GM23338 (cell line): ENCODE data around the gene DPH7. TPM values are rescaled to one million over a fixed set of nuclear protein-coding genes. Genes with fewer than 3 reads are reported as not detected.

Experiments
- ATAC-seq: fragments of 200-7000 bp; cut with Tn5 transposase; 3 replicates; pipeline ENCODE4 v1.9.1; 2020
- DNase-seq: peaks from one replicate; pipeline ENCODE4 v3.0.0-alpha.2; 2015; ENCODE audit warnings: low spot score
- H2AFZ ChIP-seq: fragments of 200-600 bp; sonication (generic); 2 replicates; pipeline ENCODE4 v1.8.0; 2016; ENCODE audit warnings: antibody characterized with exemption, mild to moderate bottlenecking, moderate library complexity
- H3F3A ChIP-seq: fragments of 200-600 bp; sonication (generic); replicated peaks from 2 replicates; pipeline ENCODE4 v1.8.0; 2017; ENCODE audit warnings: antibody characterized with exemption, mixed run types, low read depth
- H3K27ac ChIP-seq: fragments of 200-600 bp; sonication (generic); 2 replicates; pipeline ENCODE4 v1.6.1; 2016; ENCODE audit warnings: low read depth
- H3K27me3 ChIP-seq: fragments of 200-600 bp; sonication (generic); 2 replicates; pipeline ENCODE4 v1.8.0; 2016; ENCODE audit warnings: mild to moderate bottlenecking, mixed run types, moderate library complexity; ENCODE audit not compliant: insufficient read depth
- H3K36me3 ChIP-seq: fragments of 200-600 bp; sonication (generic); 2 replicates; pipeline ENCODE4 v1.8.0; 2016; ENCODE audit warnings: mild to moderate bottlenecking; ENCODE audit not compliant: insufficient read depth
- H3K4me1 ChIP-seq: fragments of 200-600 bp; sonication (generic); 2 replicates; pipeline ENCODE4 v1.8.0; 2016; ENCODE audit warnings: mild to moderate bottlenecking, moderate library complexity; ENCODE audit not compliant: insufficient read depth
- H3K4me2 ChIP-seq: fragments of 200-600 bp; sonication (generic); 2 replicates; pipeline ENCODE4 v1.7.1; 2017; ENCODE audit warnings: mixed run types
- H3K4me3 ChIP-seq: fragments of 200-600 bp; sonication (generic); 2 replicates; pipeline ENCODE4 v1.6.1; 2016; ENCODE audit warnings: mixed run types
- H3K79me2 ChIP-seq: fragments of 200-600 bp; sonication (generic); replicated peaks from 2 replicates; pipeline ENCODE4 v1.8.0; 2017; ENCODE audit warnings: mild to moderate bottlenecking; ENCODE audit not compliant: insufficient read depth
- H3K9me2 ChIP-seq: fragments of 200-600 bp; sonication (generic); 2 replicates; pipeline ENCODE4 v1.8.0; 2017; ENCODE audit not compliant: insufficient read depth
- H4K20me1 ChIP-seq: fragments of 200-600 bp; sonication (generic); replicated peaks from 2 replicates; pipeline ENCODE4 v1.8.0; 2017; ENCODE audit warnings: mild to moderate bottlenecking; ENCODE audit not compliant: insufficient read depth
- H3K27ac Mint-ChIP-seq: 2 replicates; pipeline ENCODE4 v1.8.0; 2020; ENCODE audit warnings: inconsistent platforms, mild to moderate bottlenecking, moderate library complexity, mixed read lengths
- H3K27me3 Mint-ChIP-seq: 3 replicates; pipeline ENCODE4 v1.8.0; 2022; ENCODE audit warnings: low read depth, mild to moderate bottlenecking, moderate library complexity, mixed read lengths, inconsistent platforms; ENCODE audit not compliant: insufficient read depth, poor library complexity
- H3K36me3 Mint-ChIP-seq: 3 replicates; pipeline ENCODE4 v1.8.0; 2021; ENCODE audit warnings: low read depth, mild to moderate bottlenecking, inconsistent platforms, moderate library complexity, mixed read lengths
- H3K4me1 Mint-ChIP-seq: 3 replicates; pipeline ENCODE4 v1.8.0; 2020; ENCODE audit warnings: mild to moderate bottlenecking, inconsistent platforms, mixed read lengths
- H3K4me3 Mint-ChIP-seq: 3 replicates; pipeline ENCODE4 v1.8.0; 2021; ENCODE audit warnings: moderate library complexity, mild to moderate bottlenecking, inconsistent platforms, mixed read lengths
- H3K9me3 Mint-ChIP-seq: 3 replicates; pipeline ENCODE4 v1.8.0; 2020; ENCODE audit warnings: moderate library complexity, mild to moderate bottlenecking, inconsistent platforms, mixed read lengths
- CREB1 ChIP-seq: fragments of 250-450 bp; sonication (Bioruptor Pico); IDR thresholded peaks from 2 replicates; pipeline ENCODE4 v1.5.0; 2020; ENCODE audit warnings: low read depth, mild to moderate bottlenecking, moderate library complexity
- CTCF ChIP-seq, 2 experiments: fragments of 200-600 bp in 1 of 2; sonication (generic) in 1 of 2; conservative IDR thresholded peaks; 2 replicates each; pipeline versions ENCODE4 v1.5.1 to v1.6.1; 2016 to 2017; ENCODE audit warnings: antibody characterized with exemption in 2 of 2, low read depth in 2 of 2, mild to moderate bottlenecking in 2 of 2, moderate library complexity in 1 of 2
- EZH2phosphoT487 ChIP-seq: fragments of 200-600 bp; sonication (generic); IDR thresholded peaks from one replicate; pipeline ENCODE4 v1.8.1; 2018; ENCODE audit warnings: antibody characterized with exemption; ENCODE audit not compliant: unreplicated experiment
- ZNF462 ChIP-seq: fragments of 250-450 bp; sonication (Bioruptor Pico); IDR thresholded peaks from 2 replicates; pipeline ENCODE4 v1.5.0; 2020; ENCODE audit warnings: mild to moderate bottlenecking, moderate library complexity
- polyA plus RNA-seq: library from polyadenylated mRNA; unstranded; fragments of >200 nt; fragmentation: Nextera tagmentation; extraction: Ambion mirVana; gene quantifications from 2 replicates; pipeline ENCODE4 v1.2.1, GENCODE V29; 2016
- total RNA-seq: library from RNA; depleted of rRNA; stranded (reverse); fragments of >200 nt; shearing (Covaris generic); gene quantifications from 2 replicates; pipeline ENCODE4 v1.2.3, GENCODE V29; 2014

The DPH7 gene
- total and polyA plus RNA-seq, 2 experiments from 2014 or later: 44.5 to 68.8 TPM

GRCh38 chr9:137522746-137523455 lies 55.8 kb downstream of the DPH7 start (continued):
- TF ChIP-seq CREB1: no peak

GRCh38 chr9:137521405-137521985 lies 57.2 kb downstream of the DPH7 start:
- H3K4me3 ChIP-seq: no peak overlapping the region
- Mint-ChIP-seq H3K27ac (no peak overlapping the region), H3K36me3 (peaks cover 8% of the 10 kb centered on the region; the same call in 1 of the 3 replicates), H3K27me3 (peaks cover 13% of the 10 kb centered on the region), H3K9me3 (0 out of 3 replicates have a peak, but pooled peaks cover 3% of the 10 kb centered on the region), H3K4me1 (no peaks in the 10 kb centered on the region), H3K4me3 (no peak overlapping the region)
- H2AFZ ChIP-seq: no peak overlapping the region
- no peaks in the 10 kb centered on the region for H3K9me2 ChIP-seq
- H3K4me1 ChIP-seq: no peaks in the 10 kb centered on the region
- no peaks in the 10 kb centered on the region for H3K79me2 ChIP-seq
- H3K27me3 ChIP-seq: no peaks in the 10 kb centered on the region
- ATAC-seq (no peak), DNase-seq (no peak)
- no peak overlapping the region for H3K27ac ChIP-seq
- TF ChIP-seq CTCF (conservative IDR thresholded peaks at IDR 0.05; ENCODE audit: low read depth in 2 of 2) (no peak), EZH2phosphoT487 (no peak), ZNF462 (CRISPR knock-in tag) (no peak)
- H3K36me3 ChIP-seq: no peaks in the 10 kb centered on the region
- no peak overlapping the region for H3K4me2 ChIP-seq
- H3F3A ChIP-seq: no peaks in the 10 kb centered on the region
- H4K20me1 ChIP-seq: no peaks in the 10 kb centered on the region
